ENCODE results near the gene GBF1. TPM values are rescaled to one million over a fixed set of nuclear protein-coding genes. Genes with fewer than 3 reads are reported as not detected.

GBF1 gene
- total RNA-seq, 4 donors from 2014 or later, result 73.4 to 98.5 (median 95.8) TPM

DNA sequence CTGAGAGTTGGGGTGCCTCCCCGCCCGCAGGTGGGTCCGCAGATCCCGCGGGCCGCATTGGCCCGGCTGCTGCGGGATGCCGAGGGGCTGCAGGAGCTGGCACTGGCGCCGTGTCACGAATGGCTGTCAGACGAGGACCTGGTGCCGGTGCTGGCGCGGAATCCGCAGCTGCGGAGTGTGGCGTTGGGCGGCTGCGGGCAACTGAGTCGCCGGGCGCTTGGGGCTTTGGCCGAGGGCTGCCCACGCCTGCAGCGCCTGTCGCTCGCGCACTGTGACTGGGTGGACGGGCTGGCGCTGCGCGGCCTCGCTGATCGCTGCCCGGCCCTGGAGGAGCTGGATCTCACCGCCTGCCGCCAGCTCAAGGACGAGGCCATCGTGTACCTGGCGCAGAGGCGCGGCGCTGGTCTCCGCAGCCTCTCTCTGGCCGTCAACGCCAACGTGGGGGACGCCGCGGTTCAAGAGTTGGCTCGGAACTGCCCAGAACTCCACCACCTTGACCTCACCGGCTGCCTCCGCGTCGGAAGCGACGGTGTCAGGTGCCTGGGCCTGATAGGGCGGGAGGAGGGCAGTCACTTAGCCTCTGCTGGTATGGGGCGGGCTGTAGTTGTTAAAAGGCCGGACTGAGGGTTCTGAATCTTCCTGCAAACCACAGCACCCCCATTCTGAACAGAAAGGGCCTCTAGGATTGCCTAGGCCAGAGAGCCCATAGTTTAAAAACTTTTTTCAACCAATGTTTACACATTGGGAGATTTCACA, 176.6 kb downstream of the GBF1 start:
- peaks cover 0 to 4% of the 10 kb centered on the region in 2 donors for H3K27me3 ChIP-seq
- peaks cover 0 to 21% (median 0%) of the 10 kb centered on the region in 3 donors for H3K36me3 ChIP-seq
- peaks cover 0 to 41% (median 26%) of the 10 kb centered on the region in 4 donors for H3K4me1 ChIP-seq
- H3K27ac ChIP-seq, result peak overlapping the region; percentile 85 to 96 (median 93)
- no peaks in the 10 kb centered on the region for H3K9me3 ChIP-seq
- TF ChIP-seq, protein P1, sequence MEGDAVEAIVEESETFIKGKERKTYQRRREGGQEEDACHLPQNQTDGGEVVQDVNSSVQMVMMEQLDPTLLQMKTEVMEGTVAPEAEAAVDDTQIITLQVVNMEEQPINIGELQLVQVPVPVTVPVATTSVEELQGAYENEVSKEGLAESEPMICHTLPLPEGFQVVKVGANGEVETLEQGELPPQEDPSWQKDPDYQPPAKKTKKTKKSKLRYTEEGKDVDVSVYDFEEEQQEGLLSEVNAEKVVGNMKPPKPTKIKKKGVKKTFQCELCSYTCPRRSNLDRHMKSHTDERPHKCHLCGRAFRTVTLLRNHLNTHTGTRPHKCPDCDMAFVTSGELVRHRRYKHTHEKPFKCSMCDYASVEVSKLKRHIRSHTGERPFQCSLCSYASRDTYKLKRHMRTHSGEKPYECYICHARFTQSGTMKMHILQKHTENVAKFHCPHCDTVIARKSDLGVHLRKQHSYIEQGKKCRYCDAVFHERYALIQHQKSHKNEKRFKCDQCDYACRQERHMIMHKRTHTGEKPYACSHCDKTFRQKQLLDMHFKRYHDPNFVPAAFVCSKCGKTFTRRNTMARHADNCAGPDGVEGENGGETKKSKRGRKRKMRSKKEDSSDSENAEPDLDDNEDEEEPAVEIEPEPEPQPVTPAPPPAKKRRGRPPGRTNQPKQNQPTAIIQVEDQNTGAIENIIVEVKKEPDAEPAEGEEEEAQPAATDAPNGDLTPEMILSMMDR (IDR thresholded peaks at IDR 0.05), result no peak
- TF ChIP-seq POLR2A (IDR thresholded peaks at IDR 0.05), result peak in 1 of 2 donors; percentile 6
- H3K4me3 ChIP-seq, result peak overlapping the region; percentile 75 to 99 (median 90)
- DNase-seq, result peak; percentile 34 to 77 (median 73)

DNA sequence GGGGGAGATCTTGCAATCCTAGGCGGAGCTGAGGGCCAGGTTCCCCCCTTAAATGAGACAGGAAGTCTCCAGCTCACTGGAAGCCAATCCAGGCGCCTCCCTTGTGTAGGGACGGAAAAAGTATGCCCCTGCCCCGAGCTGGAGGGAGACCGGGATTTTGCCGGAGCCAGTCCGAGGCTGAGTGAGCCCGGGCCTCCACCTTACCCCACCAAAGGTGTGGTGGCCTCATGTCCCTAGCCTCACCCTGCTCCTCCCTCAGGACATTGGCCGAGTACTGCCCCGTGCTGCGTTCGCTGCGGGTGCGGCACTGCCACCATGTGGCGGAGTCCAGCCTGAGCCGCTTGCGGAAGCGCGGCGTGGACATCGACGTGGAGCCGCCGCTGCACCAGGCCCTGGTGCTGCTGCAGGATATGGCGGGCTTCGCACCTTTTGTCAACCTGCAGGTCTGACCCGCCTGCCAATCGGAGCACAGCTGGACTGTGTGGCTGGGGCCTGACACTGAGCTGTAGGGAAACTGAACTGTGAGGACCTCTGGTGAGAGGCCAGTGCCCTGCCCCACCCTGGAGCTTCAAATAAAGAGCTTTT, 177.3 kb downstream of the GBF1 start:
- DNase-seq, result peak; percentile 68 to 93 (median 91)
- H3K27ac ChIP-seq, result peak overlapping the region; percentile 85 to 96 (median 93)
- TF ChIP-seq, protein P1 (IDR thresholded peaks at IDR 0.05), result peak; percentile 42 to 91 (median 76)
- TF ChIP-seq POLR2A (IDR thresholded peaks at IDR 0.05), result peak; percentile 43 to 67

DNA sequence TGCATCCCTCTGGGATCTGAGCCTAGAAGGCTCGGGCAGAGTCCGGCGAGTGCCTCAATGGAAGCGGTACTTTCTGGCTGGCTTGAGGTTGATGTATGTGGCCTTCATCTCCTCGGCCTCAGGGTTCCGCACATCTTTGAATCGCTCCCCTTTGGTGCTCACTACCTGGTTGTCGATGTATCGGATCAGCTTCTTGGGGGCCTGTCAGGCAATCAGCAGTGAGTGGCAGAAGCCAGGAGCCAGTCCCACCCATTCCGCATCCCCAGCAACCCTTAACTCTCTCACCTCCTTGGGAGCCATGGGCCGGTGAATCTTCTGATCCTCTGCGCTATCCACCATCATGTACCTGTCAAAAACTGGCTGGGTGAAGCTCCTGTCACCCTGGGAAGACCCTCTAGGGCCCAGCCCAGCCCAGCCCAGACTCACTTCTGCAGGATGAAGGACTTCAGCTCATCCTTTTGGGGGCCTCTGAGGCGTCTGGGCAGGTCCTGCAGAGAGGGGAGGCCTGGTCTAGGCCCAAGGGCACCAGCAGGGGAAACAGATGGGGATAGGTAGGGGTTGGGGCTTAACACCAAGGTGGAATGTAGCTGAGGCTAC, 178.1 kb downstream of the GBF1 start:
- peaks cover 0 to 21% (median 0%) of the 10 kb centered on the region in 3 donors for H3K36me3 ChIP-seq
- peak in 1 of 3 donors; percentile 44 for DNase-seq
- no peaks in the 10 kb centered on the region for H3K9me3 ChIP-seq
- no peak for TF ChIP-seq POLR2A (IDR thresholded peaks at IDR 0.05)
- TF ChIP-seq, protein P1 (IDR thresholded peaks at IDR 0.05), result no peak
- H3K4me3 ChIP-seq, result peak overlapping the region in 1 of 4 donors; percentile 90
- peak overlapping the region in 1 of 4 donors; percentile 94 for H3K27ac ChIP-seq
- peaks cover 0 to 41% (median 26%) of the 10 kb centered on the region in 4 donors for H3K4me1 ChIP-seq
- H3K27me3 ChIP-seq, result peaks cover 0 to 2% of the 10 kb centered on the region in 2 donors

More for the DNA sequence above, 177.3 kb downstream of the GBF1 start:
- Histone ChIP-seq H3K9me3 (no peaks in the 10 kb centered on the region), H3K4me3 (peak overlapping the region; percentile 75 to 99 (median 90)), H3K36me3 (peaks cover 0 to 21% (median 0%) of the 10 kb centered on the region in 3 donors), H3K27me3 (peaks cover 0 to 4% of the 10 kb centered on the region in 2 donors), H3K4me1 (peaks cover 0 to 41% (median 26%) of the 10 kb centered on the region in 4 donors)

DNA sequence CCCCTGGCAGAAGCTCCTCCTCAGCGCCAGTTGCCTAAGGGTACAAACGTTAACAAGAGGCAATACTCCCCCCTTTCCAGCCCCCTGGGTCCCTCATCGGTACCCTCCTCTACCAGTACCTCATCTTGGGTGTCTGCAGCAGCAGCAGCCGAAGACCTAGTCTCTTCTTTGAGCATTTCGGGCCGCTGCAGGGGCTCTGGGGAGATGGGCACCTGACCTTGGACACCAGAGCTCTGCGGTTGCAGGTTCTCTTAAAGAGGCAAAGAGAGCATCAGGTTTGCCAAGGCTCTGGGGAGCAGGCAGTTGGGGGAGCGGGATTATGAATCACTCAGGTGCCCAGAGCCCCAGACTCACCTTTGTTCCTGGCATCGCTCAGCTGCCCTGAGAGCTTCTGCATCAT, 178.8 kb downstream of the GBF1 start:
- no peak overlapping the region for H3K27ac ChIP-seq
- TF ChIP-seq POLR2A (IDR thresholded peaks at IDR 0.05), result no peak
- TF ChIP-seq, protein P1 (IDR thresholded peaks at IDR 0.05), result no peak
- peaks cover 0 to 36% (median 22%) of the 10 kb centered on the region in 4 donors for H3K4me1 ChIP-seq
- no peak for DNase-seq
- no peaks in the 10 kb centered on the region for H3K27me3 ChIP-seq
- peaks cover 0 to 21% (median 0%) of the 10 kb centered on the region in 3 donors for H3K36me3 ChIP-seq
- H3K4me3 ChIP-seq, result no peak overlapping the region
- H3K9me3 ChIP-seq, result no peaks in the 10 kb centered on the region

DNA sequence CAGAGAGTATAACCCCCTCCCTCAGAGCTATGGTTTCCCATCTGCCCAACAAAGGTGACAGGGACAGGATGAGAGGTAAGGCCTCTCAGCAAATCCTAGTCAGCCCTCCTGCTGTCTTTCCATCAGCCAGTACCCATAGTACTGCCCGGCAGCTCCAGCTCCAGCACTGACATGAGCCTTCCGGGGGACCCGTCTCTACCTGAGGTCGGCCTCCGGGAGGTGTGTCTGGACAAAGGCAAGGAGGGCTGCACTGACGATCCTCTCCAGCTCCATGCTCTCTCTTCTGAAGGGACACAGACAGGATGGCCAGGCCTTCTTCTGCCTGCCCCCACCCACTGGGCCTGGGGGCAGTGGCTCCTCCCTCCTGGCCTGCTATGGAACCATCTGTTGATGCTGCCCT, 179.6 kb downstream of the GBF1 start:
- H3K4me1 ChIP-seq, result peaks cover 0 to 29% (median 16%) of the 10 kb centered on the region in 4 donors
- no peak overlapping the region for H3K4me3 ChIP-seq
- no peak overlapping the region for H3K27ac ChIP-seq
- no peaks in the 10 kb centered on the region for H3K9me3 ChIP-seq
- no peaks in the 10 kb centered on the region for H3K27me3 ChIP-seq
- DNase-seq, result peak in 1 of 3 donors; percentile 43
- H3K36me3 ChIP-seq, result peaks cover 0 to 21% (median 0%) of the 10 kb centered on the region in 3 donors
- TF ChIP-seq POLR2A (IDR thresholded peaks at IDR 0.05), result no peak
- TF ChIP-seq, protein P1 (IDR thresholded peaks at IDR 0.05), result no peak

Measured in Peyer's patch (tissue), 4 donors.